ENCODE data around the gene GRIN2C.

GRIN2C gene

GRCh38 chr17:74853048-74853397 is 6.7 kb downstream of the GRIN2C start:
- Histone ChIP-seq H3F3A (ENCODE audit: low read depth) (no peaks in the 10 kb centered on the region), H3K9me3 (ENCODE audit: insufficient read depth, low read depth, low read length) (no peaks in the 10 kb centered on the region), H3K79me2 (ENCODE audit: insufficient read depth, low read length) (no peaks in the 10 kb centered on the region), H3K27me3 (ENCODE audit: insufficient read depth, low read length, poor library complexity, severe bottlenecking) (no peaks in the 10 kb centered on the region), H4K20me1 (ENCODE audit: insufficient read depth, low read length, poor library complexity, severe bottlenecking) (no peaks in the 10 kb centered on the region), H3K36me3 (ENCODE audit: insufficient read depth, low read length) (no peaks in the 10 kb centered on the region), H3K4me1 (ENCODE audit: insufficient read depth, low read length, poor library complexity, severe bottlenecking) (no peaks in the 10 kb centered on the region), H3K9ac (ENCODE audit: low read depth, low read length, poor library complexity, severe bottlenecking) (no peak overlapping the region), H3K4me2 (ENCODE audit: low read depth, low read length, poor library complexity, severe bottlenecking) (no peak overlapping the region), H3K9me2 (replicated peaks; ENCODE audit: low read depth, low read length) (no peaks in the 10 kb centered on the region), H2AFZ (ENCODE audit: low read length) (no peak overlapping the region), H3K4me3 (ENCODE audit: low read length, poor library complexity, severe bottlenecking) (no peak overlapping the region)
- no peak for TF ChIP-seq EZH2phosphoT487 (IDR thresholded peaks at IDR 0.05; ENCODE audit: borderline replicate concordance)
- TF ChIP-seq CTCF (conservative IDR thresholded peaks at IDR 0.05; ENCODE audit: low read length): no peak

GRCh38 chr17:74852237-74853047 is 7.2 kb downstream of the GRIN2C start:
- Histone ChIP-seq H3K36me3 (ENCODE audit: insufficient read depth, low read length) (no peaks in the 10 kb centered on the region), H3K9ac (ENCODE audit: low read depth, low read length, poor library complexity, severe bottlenecking) (no peak overlapping the region), H3K79me2 (ENCODE audit: insufficient read depth, low read length) (no peaks in the 10 kb centered on the region), H3K4me2 (ENCODE audit: low read depth, low read length, poor library complexity, severe bottlenecking) (no peak overlapping the region), H3F3A (ENCODE audit: low read depth) (no peaks in the 10 kb centered on the region), H4K20me1 (ENCODE audit: insufficient read depth, low read length, poor library complexity, severe bottlenecking) (no peaks in the 10 kb centered on the region), H3K9me2 (replicated peaks; ENCODE audit: low read depth, low read length) (no peaks in the 10 kb centered on the region), H3K9me3 (ENCODE audit: insufficient read depth, low read depth, low read length) (no peaks in the 10 kb centered on the region), H3K27me3 (ENCODE audit: insufficient read depth, low read length, poor library complexity, severe bottlenecking) (no peaks in the 10 kb centered on the region), H3K4me3 (ENCODE audit: low read length, poor library complexity, severe bottlenecking) (no peak overlapping the region), H3K4me1 (ENCODE audit: insufficient read depth, low read length, poor library complexity, severe bottlenecking) (no peaks in the 10 kb centered on the region), H2AFZ (ENCODE audit: low read length) (no peak overlapping the region)
- TF ChIP-seq EZH2phosphoT487 (IDR thresholded peaks at IDR 0.05; ENCODE audit: borderline replicate concordance): no peak
- TF ChIP-seq CTCF (conservative IDR thresholded peaks at IDR 0.05; ENCODE audit: low read length): no peak

- Histone ChIP-seq H3K79me2 (ENCODE audit: insufficient read depth, low read length) (no peaks in the 10 kb centered on the region), H3K4me2 (ENCODE audit: low read depth, low read length, poor library complexity, severe bottlenecking) (no peak overlapping the region), H3K36me3 (ENCODE audit: insufficient read depth, low read length) (no peaks in the 10 kb centered on the region), H3K27me3 (ENCODE audit: insufficient read depth, low read length, poor library complexity, severe bottlenecking) (no peaks in the 10 kb centered on the region), H3K4me1 (ENCODE audit: insufficient read depth, low read length, poor library complexity, severe bottlenecking) (no peaks in the 10 kb centered on the region), H3F3A (ENCODE audit: low read depth) (no peaks in the 10 kb centered on the region), H4K20me1 (ENCODE audit: insufficient read depth, low read length, poor library complexity, severe bottlenecking) (no peaks in the 10 kb centered on the region), H3K9me2 (replicated peaks; ENCODE audit: low read depth, low read length) (no peaks in the 10 kb centered on the region), H3K9ac (ENCODE audit: low read depth, low read length, poor library complexity, severe bottlenecking) (no peak overlapping the region), H2AFZ (ENCODE audit: low read length) (no peak overlapping the region), H3K4me3 (ENCODE audit: low read length, poor library complexity, severe bottlenecking) (no peak overlapping the region), H3K9me3 (ENCODE audit: insufficient read depth, low read depth, low read length) (no peaks in the 10 kb centered on the region)
- TF ChIP-seq CTCF (conservative IDR thresholded peaks at IDR 0.05; ENCODE audit: low read length) (no peak), EZH2phosphoT487 (IDR thresholded peaks at IDR 0.05; ENCODE audit: borderline replicate concordance) (no peak)
These were observed 8.0 kb downstream of the GRIN2C start for GRCh38 chr17:74851612-74852236.

Data from Loucy (cell line).